ENCODE results near the gene ATF6B.

ATF6B gene

GRCh38 chr6:32127717-32128592 is at the start of gene ATF6B:
Gene ATF6B, minus strand, starts transcription at chr6:32128246. Its CDS starts 39 bp downstream, at chr6:32128207.
- DNase-seq: peak; percentile 100

GRCh38 chr6:32177183-32177787 is 49.2 kb upstream of the ATF6B start:
- DNase-seq: no peak

GRCh38 chr6:32176476-32177182 is 48.6 kb upstream of the ATF6B start:
- DNase-seq: no peak

GRCh38 chr6:32175711-32176475 is 47.8 kb upstream of the ATF6B start, which contains the start of gene AGPAT1:
Gene AGPAT1, minus strand, starts transcription at chr6:32176084. Its CDS starts 4,588 bp downstream, at chr6:32171496.
- peak; percentile 98 for DNase-seq

- DNase-seq: no peak
Observed at GRCh38 chr6:32175322-32175710, 47.3 kb upstream of the ATF6B start.

- DNase-seq: no peak
Observed at GRCh38 chr6:32174416-32174815, 46.4 kb upstream of the ATF6B start.

GRCh38 chr6:32173051-32173727 is 45.1 kb upstream of the ATF6B start:
- DNase-seq: no peak

GRCh38 chr6:32171234-32171633 is 43.2 kb upstream of the ATF6B start:
- DNase-seq: no peak

GRCh38 chr6:32170294-32170693 is 42.2 kb upstream of the ATF6B start:
- peak; percentile 59 for DNase-seq

GRCh38 chr6:32168807-32169591 is 41.0 kb upstream of the ATF6B start:
- DNase-seq: peak; percentile 42

GRCh38 chr6:32168350-32168749 is 40.3 kb upstream of the ATF6B start:
- DNase-seq: no peak

- DNase-seq: no peak
Observed at GRCh38 chr6:32167761-32168262, 39.8 kb upstream of the ATF6B start.

- no peak for DNase-seq
Observed at GRCh38 chr6:32167154-32167760, 39.2 kb upstream of the ATF6B start.

GRCh38 chr6:32166411-32167061 is 38.5 kb upstream of the ATF6B start:
- no peak for DNase-seq

- DNase-seq: no peak
Observed at GRCh38 chr6:32164295-32164694, 36.2 kb upstream of the ATF6B start, which contains the start of gene EGFL8. Gene EGFL8, plus strand, starts transcription at chr6:32164595. Its CDS starts 1,571 bp downstream, at chr6:32166166.

- no peak for DNase-seq
Observed at GRCh38 chr6:32163559-32164258, 35.7 kb upstream of the ATF6B start.

- no peak for DNase-seq
Observed at GRCh38 chr6:32158052-32158451, 30.0 kb upstream of the ATF6B start.

GRCh38 chr6:32156891-32157290 is 28.8 kb upstream of the ATF6B start:
- DNase-seq: no peak

GRCh38 chr6:32154514-32155161 is 26.6 kb upstream of the ATF6B start:
- peak; percentile 67 for DNase-seq

Measured in EL (cell line).